IPS DF 6.9 (cell line): ENCODE data around the gene NUDT12.

Experiments used
- DNase-seq: peaks from one replicate; pipeline ENCODE4 v3.0.0-alpha.2; 2013; ENCODE audit warnings: low read depth, low spot score
- H3K27ac ChIP-seq: one replicate; pipeline ENCODE4 v1.5.1; 2013; ENCODE audit warnings: low read length, control low read depth
- H3K27me3 ChIP-seq: 2 replicates; pipeline ENCODE4 v1.6.1; 2013; ENCODE audit warnings: mild to moderate bottlenecking, low read length; ENCODE audit not compliant: control insufficient read depth, insufficient read depth
- H3K36me3 ChIP-seq: 2 replicates; pipeline ENCODE4 v1.6.1; 2013; ENCODE audit warnings: low read length; ENCODE audit not compliant: control insufficient read depth, insufficient read depth
- H3K4me1 ChIP-seq: 2 replicates; pipeline ENCODE4 v1.6.1; 2013; ENCODE audit warnings: low read length; ENCODE audit not compliant: control insufficient read depth, insufficient read depth
- H3K4me3 ChIP-seq: 2 replicates; pipeline ENCODE4 v1.5.1; 2013; ENCODE audit warnings: mild to moderate bottlenecking, low read length
- H3K9me3 ChIP-seq: 2 replicates; pipeline ENCODE4 v1.6.1; 2013; ENCODE audit warnings: low read length, inconsistent platforms; ENCODE audit not compliant: control insufficient read depth, insufficient read depth
- WGBS: extraction: QIAGEN DNeasy Blood & Tissue Kit; methylation state at CpG from one replicate; pipeline ENCODE4 v1.1.7; 2013; ENCODE audit warnings: mixed read lengths, missing lambda C conversion rate; ENCODE audit not compliant: insufficient read length, insufficient coverage; 5-methylcytosine and 5-hydroxymethylcytosine counted together

NUDT12 gene

DNA sequence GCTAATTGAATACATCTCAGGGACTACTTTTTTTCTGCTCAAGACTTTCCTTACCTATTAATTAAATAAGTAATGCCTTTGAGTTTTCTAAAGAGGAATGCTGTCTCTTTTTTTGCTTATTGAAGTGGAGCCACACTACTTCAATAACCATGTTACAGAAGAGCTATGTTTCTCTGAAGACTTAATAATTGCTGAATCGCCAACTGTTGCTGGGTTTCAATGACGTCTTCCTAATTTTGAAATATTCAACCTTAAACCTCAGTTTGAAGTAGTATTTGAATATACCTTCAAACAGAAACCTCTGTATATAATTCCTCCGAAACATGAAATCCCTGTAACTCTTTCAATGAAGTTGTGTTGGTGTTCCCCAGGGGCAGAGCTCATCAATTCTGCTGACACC, 21.0 kb downstream of the NUDT12 start:
- no CpG with 5 or more reads among the region's 3 CpGs for WGBS
- no peaks in the 10 kb centered on the region for H3K36me3 ChIP-seq
- H3K4me1 ChIP-seq = no peaks in the 10 kb centered on the region
- no peak overlapping the region for H3K4me3 ChIP-seq
- H3K27me3 ChIP-seq = no peaks in the 10 kb centered on the region
- no peaks in the 10 kb centered on the region for H3K9me3 ChIP-seq
- no peak overlapping the region for H3K27ac ChIP-seq
- no peak for DNase-seq

DNA sequence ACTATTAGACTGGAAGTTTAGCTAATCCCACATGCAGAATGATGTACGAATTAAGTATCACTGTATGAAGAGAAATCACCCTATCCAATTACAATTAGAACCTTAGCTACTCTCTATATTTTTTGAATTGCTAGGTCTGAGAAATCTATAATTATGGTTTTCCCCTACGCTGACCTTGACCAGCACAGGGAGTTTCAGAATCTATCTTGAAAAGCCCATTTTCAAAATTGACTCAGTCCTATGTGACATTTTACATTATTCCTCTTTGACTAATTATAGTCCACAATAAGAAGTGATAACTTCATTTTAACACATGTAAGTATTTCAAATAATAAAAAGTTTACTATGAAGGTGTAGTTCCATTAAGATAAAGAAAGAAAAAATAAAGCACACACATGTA, 21.5 kb downstream of the NUDT12 start:
- no CpG with 5 or more reads among the region's 2 CpGs for WGBS
- Histone ChIP-seq H3K4me3 (no peak overlapping the region), H3K27me3 (no peaks in the 10 kb centered on the region), H3K9me3 (no peaks in the 10 kb centered on the region), H3K4me1 (no peaks in the 10 kb centered on the region), H3K27ac (no peak overlapping the region), H3K36me3 (no peaks in the 10 kb centered on the region)
- DNase-seq = no peak

- H3K4me1 ChIP-seq = no peaks in the 10 kb centered on the region
- no CpG with 5 or more reads among the region's 3 CpGs for WGBS
- H3K27ac ChIP-seq = no peak overlapping the region
- H3K27me3 ChIP-seq = no peaks in the 10 kb centered on the region
- H3K4me3 ChIP-seq = no peak overlapping the region
- no peaks in the 10 kb centered on the region for H3K36me3 ChIP-seq
- DNase-seq = no peak
- H3K9me3 ChIP-seq = no peaks in the 10 kb centered on the region
Observed at GRCh38 chr5:103539376-103540330, 22.9 kb downstream of the NUDT12 start.

DNA sequence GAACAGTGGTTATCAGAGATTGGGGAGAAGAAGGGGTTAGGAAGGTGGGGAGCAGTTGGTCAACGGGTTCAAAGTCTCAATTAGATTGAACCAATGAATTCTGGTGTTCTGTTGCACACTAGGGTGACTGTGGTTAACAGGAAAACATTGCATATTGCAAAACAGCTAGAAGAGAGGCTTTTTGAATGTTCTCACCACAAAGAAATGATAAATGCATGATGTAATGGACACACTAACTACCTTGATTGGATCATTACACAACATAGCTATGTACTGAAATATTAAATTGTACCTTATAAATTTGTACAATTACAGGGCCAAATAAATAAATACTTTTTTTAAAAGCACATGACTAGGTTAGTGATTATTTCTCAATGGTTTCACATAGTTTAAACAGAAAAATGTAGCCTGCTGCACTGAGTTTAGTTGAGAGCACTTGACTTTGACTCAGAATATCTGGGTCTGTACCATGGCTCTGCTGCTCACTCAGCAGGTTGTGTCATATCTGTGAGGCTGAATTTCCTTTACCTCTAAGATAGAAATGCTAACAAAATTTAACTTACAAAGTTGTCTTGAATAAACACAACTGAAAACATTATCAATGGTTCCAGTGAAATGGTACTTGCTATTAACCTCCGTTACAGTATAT, 30.4 kb downstream of the NUDT12 start:
- H3K4me1 ChIP-seq = no peaks in the 10 kb centered on the region
- no peak for DNase-seq
- H3K9me3 ChIP-seq = no peaks in the 10 kb centered on the region
- no peak overlapping the region for H3K4me3 ChIP-seq
- H3K27ac ChIP-seq = no peak overlapping the region
- no peaks in the 10 kb centered on the region for H3K27me3 ChIP-seq
- no peaks in the 10 kb centered on the region for H3K36me3 ChIP-seq
- WGBS = no CpG with 5 or more reads among the region's 2 CpGs

GRCh38 chr5:103526164-103526915, 36.2 kb downstream of the NUDT12 start:
- Histone ChIP-seq H3K27me3 (no peaks in the 10 kb centered on the region), H3K27ac (no peak overlapping the region), H3K36me3 (no peaks in the 10 kb centered on the region), H3K9me3 (no peaks in the 10 kb centered on the region), H3K4me1 (no peaks in the 10 kb centered on the region), H3K4me3 (no peak overlapping the region)
- DNase-seq = no peak
- no CpG with 5 or more reads among the region's 6 CpGs for WGBS

DNA sequence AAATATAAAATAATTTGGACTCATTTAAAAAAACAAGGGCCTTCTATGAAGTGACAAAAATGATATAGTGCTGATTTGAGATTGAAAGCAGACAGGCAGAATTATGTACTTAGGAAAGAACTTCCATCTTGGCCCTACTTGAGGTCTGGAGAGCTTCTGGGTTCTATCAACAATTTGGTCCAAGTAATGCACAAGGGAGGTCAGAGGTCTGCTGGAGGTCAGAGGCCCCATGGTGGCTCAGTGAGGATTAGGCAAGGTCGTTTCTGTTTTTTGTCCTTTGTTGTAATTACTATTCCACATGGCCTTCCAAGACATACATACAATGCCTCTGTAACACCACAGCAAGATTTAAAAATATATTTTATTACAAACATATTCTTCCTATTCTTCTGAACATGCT, 37.2 kb downstream of the NUDT12 start:
- DNase-seq = no peak
- Histone ChIP-seq H3K4me1 (no peaks in the 10 kb centered on the region), H3K27me3 (no peaks in the 10 kb centered on the region), H3K4me3 (no peak overlapping the region), H3K27ac (no peak overlapping the region), H3K9me3 (no peaks in the 10 kb centered on the region), H3K36me3 (no peaks in the 10 kb centered on the region)
- no CpG with 5 or more reads among the region's 1 CpG for WGBS

DNA sequence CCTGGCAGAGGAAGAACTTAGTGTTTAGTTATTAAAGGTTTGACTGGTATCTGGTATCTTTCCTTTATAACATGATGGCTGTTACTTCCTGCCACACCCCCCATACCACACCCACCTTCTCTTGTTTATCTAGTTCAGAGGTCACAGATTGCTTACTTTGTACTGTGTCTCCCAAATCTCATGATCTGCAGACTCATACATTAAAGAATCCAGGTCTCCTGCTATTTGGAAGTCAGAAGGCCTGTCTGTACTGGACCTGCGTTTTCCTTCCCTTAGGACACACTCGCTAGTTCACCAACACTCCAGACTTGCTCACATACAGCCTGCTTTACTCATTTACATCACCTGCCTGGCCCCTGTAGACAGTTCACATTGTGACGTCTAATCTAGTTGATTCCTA, 39.3 kb downstream of the NUDT12 start:
- Histone ChIP-seq H3K4me1 (no peaks in the 10 kb centered on the region), H3K27ac (no peak overlapping the region), H3K36me3 (no peaks in the 10 kb centered on the region), H3K4me3 (no peak overlapping the region), H3K9me3 (no peaks in the 10 kb centered on the region), H3K27me3 (no peaks in the 10 kb centered on the region)
- DNase-seq = no peak
- WGBS = no CpG with 5 or more reads among the region's 3 CpGs

GRCh38 chr5:103522586-103522985, 40.0 kb downstream of the NUDT12 start:
- no peaks in the 10 kb centered on the region for H3K36me3 ChIP-seq
- H3K9me3 ChIP-seq = no peaks in the 10 kb centered on the region
- no peak overlapping the region for H3K4me3 ChIP-seq
- no peak for DNase-seq
- no peaks in the 10 kb centered on the region for H3K27me3 ChIP-seq
- WGBS = no CpG with 5 or more reads among the region's 5 CpGs
- no peaks in the 10 kb centered on the region for H3K4me1 ChIP-seq
- H3K27ac ChIP-seq = no peak overlapping the region

DNA sequence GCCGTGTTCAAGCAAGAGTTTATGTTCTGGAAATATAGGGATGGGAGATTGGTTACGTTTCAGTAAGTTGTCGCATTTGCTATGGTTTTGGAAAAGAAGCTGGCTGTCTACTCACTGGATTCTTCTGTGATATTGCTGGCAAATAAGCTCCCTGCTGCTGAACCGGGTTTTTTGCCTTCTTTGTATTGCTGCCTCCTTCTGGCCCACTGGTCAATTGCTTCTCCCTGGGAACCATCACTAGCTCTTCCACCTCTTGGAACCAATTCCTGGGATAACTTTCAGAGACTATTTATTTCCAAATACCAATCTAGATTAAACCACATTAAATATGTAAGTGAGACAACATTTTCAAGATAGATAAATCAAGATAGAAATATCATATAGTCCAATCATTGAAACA, 43.0 kb downstream of the NUDT12 start:
- WGBS = no CpG with 5 or more reads among the region's 4 CpGs
- Histone ChIP-seq H3K9me3 (no peaks in the 10 kb centered on the region), H3K4me3 (no peak overlapping the region), H3K36me3 (no peaks in the 10 kb centered on the region), H3K27me3 (no peaks in the 10 kb centered on the region), H3K27ac (no peak overlapping the region), H3K4me1 (no peaks in the 10 kb centered on the region; the same call in 1 of the 2 replicates)
- no peak for DNase-seq

DNA sequence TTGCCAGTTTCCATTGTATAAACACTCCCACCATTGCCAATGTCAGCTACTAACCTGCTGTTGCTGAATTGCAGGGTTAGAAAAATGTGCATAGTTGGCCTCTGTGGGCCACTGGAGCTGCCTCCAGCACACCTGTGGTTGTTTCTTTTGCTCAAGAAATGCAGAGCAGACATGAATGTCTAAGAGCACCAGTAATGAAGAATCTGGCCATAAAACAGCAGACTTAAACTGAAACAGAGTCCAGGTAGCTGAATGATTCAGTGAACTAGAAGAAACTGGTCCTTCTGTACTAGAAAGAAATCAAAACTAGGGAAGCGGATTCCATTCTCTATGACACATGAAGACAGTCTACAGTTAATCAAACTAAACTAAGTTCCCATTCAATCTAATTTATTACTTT, 48.2 kb downstream of the NUDT12 start:
- no peak for DNase-seq
- H3K27ac ChIP-seq = no peak overlapping the region
- H3K4me3 ChIP-seq = no peak overlapping the region
- no peaks in the 10 kb centered on the region for H3K9me3 ChIP-seq
- no peaks in the 10 kb centered on the region; the same call in 1 of the 2 replicates for H3K4me1 ChIP-seq
- H3K27me3 ChIP-seq = no peaks in the 10 kb centered on the region
- no peaks in the 10 kb centered on the region for H3K36me3 ChIP-seq
- WGBS = no CpG with 5 or more reads among the region's 1 CpG
